ENCODE data around the gene CCDC27.

DNA sequence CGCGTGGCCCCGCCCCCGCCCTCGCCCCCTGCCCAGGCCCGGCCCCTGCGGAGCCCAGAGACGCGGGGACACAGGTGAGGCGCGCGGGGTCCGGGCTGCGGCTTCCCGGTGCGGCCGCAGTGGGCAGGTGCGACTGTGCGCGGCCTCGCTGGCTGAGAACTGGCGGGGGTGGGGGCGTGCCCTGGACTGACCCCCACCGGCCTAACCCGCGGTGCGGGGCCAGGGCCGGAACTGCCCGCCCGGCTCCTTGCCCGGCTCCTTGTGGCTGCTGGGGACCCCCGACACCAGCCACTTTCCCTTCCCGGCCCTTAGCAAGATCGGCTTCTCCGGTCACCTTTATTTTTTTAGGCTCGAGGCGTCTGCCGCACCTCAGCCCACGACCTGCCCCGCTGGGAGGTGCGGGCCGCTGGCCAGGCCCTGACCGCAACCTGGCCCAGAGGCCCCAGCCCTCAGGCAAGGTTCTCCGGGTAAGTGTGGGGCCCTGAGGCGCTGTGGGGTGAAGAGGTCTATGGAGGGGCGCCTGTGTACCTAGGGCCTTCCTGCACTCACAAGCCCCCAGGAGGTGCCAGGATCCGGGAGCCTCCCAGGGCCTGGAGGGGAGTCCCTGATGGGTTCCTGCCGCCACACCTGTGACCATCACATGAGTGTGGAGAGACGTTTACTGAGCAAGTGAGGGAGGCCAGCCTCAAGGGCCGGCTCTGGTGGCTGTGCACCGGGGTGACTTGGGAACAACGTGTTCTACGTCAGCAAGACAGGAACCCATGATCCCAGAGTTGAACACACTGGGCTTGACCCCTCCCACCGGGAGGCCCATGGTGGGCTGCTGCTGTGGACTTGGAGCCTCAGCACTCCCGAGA, 20.7 kb downstream of the CCDC27 start, which contains the start of gene SMIM1:
- TF ChIP-seq, protein P1, sequence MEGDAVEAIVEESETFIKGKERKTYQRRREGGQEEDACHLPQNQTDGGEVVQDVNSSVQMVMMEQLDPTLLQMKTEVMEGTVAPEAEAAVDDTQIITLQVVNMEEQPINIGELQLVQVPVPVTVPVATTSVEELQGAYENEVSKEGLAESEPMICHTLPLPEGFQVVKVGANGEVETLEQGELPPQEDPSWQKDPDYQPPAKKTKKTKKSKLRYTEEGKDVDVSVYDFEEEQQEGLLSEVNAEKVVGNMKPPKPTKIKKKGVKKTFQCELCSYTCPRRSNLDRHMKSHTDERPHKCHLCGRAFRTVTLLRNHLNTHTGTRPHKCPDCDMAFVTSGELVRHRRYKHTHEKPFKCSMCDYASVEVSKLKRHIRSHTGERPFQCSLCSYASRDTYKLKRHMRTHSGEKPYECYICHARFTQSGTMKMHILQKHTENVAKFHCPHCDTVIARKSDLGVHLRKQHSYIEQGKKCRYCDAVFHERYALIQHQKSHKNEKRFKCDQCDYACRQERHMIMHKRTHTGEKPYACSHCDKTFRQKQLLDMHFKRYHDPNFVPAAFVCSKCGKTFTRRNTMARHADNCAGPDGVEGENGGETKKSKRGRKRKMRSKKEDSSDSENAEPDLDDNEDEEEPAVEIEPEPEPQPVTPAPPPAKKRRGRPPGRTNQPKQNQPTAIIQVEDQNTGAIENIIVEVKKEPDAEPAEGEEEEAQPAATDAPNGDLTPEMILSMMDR (IDR thresholded peaks at IDR 0.05): no peak
- TF ChIP-seq EP300 (IDR thresholded peaks at IDR 0.05) (no peak), POLR2A (IDR thresholded peaks at IDR 0.05) (no peak), POLR2AphosphoS5 (IDR thresholded peaks at IDR 0.05) (no peak)
